Measurements from ENCODE around the gene CAMTA1.

DNA sequence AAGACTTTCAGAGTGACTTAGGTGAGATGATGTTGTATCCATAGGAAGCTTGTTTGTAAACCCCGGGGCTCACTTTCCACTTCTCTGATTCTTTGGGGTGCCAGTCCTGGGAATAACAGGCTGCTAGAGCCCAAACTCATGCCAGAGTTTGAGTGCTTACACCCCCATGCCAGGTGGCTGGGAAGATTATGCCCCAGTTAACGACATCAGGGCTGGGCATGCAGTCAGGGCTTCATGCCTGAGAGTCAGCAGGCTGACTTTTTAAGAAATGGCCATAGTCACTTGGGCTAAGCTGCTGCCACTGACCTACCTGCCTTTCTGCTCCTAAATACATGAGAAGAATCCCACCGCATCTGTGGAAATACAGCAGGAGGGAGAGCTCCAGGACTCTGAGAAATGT is 560.3 kb downstream of the CAMTA1 start:
- no peak for TF ChIP-seq POLR2A (IDR thresholded peaks at IDR 0.05; ENCODE audit: borderline replicate concordance, extremely low read depth, insufficient read depth, insufficient read length)
- TF ChIP-seq, protein P1, sequence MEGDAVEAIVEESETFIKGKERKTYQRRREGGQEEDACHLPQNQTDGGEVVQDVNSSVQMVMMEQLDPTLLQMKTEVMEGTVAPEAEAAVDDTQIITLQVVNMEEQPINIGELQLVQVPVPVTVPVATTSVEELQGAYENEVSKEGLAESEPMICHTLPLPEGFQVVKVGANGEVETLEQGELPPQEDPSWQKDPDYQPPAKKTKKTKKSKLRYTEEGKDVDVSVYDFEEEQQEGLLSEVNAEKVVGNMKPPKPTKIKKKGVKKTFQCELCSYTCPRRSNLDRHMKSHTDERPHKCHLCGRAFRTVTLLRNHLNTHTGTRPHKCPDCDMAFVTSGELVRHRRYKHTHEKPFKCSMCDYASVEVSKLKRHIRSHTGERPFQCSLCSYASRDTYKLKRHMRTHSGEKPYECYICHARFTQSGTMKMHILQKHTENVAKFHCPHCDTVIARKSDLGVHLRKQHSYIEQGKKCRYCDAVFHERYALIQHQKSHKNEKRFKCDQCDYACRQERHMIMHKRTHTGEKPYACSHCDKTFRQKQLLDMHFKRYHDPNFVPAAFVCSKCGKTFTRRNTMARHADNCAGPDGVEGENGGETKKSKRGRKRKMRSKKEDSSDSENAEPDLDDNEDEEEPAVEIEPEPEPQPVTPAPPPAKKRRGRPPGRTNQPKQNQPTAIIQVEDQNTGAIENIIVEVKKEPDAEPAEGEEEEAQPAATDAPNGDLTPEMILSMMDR (IDR thresholded peaks at IDR 0.05 in 2 of 3, conservative IDR thresholded peaks at IDR 0.05 in 1 of 3; ENCODE audit: borderline replicate concordance in 1 of 3, insufficient read depth in 1 of 3, low read depth in 2 of 3, low read length in 2 of 3), result no peak
- TF ChIP-seq, protein P2, sequence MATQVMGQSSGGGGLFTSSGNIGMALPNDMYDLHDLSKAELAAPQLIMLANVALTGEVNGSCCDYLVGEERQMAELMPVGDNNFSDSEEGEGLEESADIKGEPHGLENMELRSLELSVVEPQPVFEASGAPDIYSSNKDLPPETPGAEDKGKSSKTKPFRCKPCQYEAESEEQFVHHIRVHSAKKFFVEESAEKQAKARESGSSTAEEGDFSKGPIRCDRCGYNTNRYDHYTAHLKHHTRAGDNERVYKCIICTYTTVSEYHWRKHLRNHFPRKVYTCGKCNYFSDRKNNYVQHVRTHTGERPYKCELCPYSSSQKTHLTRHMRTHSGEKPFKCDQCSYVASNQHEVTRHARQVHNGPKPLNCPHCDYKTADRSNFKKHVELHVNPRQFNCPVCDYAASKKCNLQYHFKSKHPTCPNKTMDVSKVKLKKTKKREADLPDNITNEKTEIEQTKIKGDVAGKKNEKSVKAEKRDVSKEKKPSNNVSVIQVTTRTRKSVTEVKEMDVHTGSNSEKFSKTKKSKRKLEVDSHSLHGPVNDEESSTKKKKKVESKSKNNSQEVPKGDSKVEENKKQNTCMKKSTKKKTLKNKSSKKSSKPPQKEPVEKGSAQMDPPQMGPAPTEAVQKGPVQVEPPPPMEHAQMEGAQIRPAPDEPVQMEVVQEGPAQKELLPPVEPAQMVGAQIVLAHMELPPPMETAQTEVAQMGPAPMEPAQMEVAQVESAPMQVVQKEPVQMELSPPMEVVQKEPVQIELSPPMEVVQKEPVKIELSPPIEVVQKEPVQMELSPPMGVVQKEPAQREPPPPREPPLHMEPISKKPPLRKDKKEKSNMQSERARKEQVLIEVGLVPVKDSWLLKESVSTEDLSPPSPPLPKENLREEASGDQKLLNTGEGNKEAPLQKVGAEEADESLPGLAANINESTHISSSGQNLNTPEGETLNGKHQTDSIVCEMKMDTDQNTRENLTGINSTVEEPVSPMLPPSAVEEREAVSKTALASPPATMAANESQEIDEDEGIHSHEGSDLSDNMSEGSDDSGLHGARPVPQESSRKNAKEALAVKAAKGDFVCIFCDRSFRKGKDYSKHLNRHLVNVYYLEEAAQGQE (IDR thresholded peaks at IDR 0.05; ENCODE audit: low read depth), result no peak

Data from HCT116 (cell line).